OCI-LY1 (cell line): Measurements from ENCODE around the gene MTERF1.

ENCODE experiments used
- H2AFZ ChIP-seq: fragments of 200-600 bp; sonication (generic), shearing (Covaris generic); 2 replicates; pipeline ENCODE4 v1.6.0; 2014; ENCODE audit warnings: antibody characterized with exemption, mild to moderate bottlenecking, low read length
- H3F3A ChIP-seq: fragments of 200-600 bp; sonication (generic), shearing (Covaris generic); 2 replicates; pipeline ENCODE4 v1.6.0; 2014; ENCODE audit warnings: mild to moderate bottlenecking, antibody characterized with exemption, low read length, moderate library complexity; ENCODE audit not compliant: insufficient read depth
- H3K27ac ChIP-seq: fragments of 200-600 bp; sonication (generic); 2 replicates; pipeline ENCODE4 v1.5.1; 2014; ENCODE audit warnings: low read length, mixed run types, mild to moderate bottlenecking, low read depth; ENCODE audit not compliant: poor library complexity, severe bottlenecking
- H3K27me3 ChIP-seq: fragments of 200-600 bp; sonication (generic); 2 replicates; pipeline ENCODE4 v1.6.0; 2014; ENCODE audit warnings: antibody characterized with exemption, mild to moderate bottlenecking, low read length, moderate library complexity; ENCODE audit not compliant: insufficient read depth
- H3K36me3 ChIP-seq: fragments of 200-600 bp; sonication (generic); 2 replicates; pipeline ENCODE4 v1.6.1; 2014; ENCODE audit warnings: mild to moderate bottlenecking, antibody characterized with exemption, low read length, moderate library complexity, mixed read lengths; ENCODE audit not compliant: insufficient read depth
- H3K4me1 ChIP-seq: fragments of 200-600 bp; sonication (generic); 2 replicates; pipeline ENCODE4 v1.5.1; 2014; ENCODE audit warnings: mild to moderate bottlenecking, low read length, moderate library complexity; ENCODE audit not compliant: insufficient read depth, severe bottlenecking
- H3K4me2 ChIP-seq: fragments of 200-600 bp; sonication (generic), shearing (Covaris generic); 2 replicates; pipeline ENCODE4 v1.6.1; 2014; ENCODE audit warnings: low read length
- H3K4me3 ChIP-seq: fragments of 200-600 bp; sonication (generic); 2 replicates; pipeline ENCODE4 v1.5.1; 2014; ENCODE audit warnings: low read length, low read depth, mild to moderate bottlenecking, mixed read lengths; ENCODE audit not compliant: poor library complexity, severe bottlenecking
- H3K79me2 ChIP-seq: fragments of 200-600 bp; shearing (Covaris generic); 2 replicates; pipeline ENCODE4 v1.6.1; 2016; ENCODE audit warnings: mixed run types, low read length, mixed read lengths; ENCODE audit not compliant: insufficient read depth
- H3K9ac ChIP-seq: fragments of 200-600 bp; sonication (generic), shearing (Covaris generic); 2 replicates; pipeline ENCODE4 v1.6.1; 2014; ENCODE audit warnings: mild to moderate bottlenecking, low read length, mixed read lengths
- H3K9me2 ChIP-seq: fragments of 200-600 bp; sonication (generic), shearing (Covaris generic); 2 replicates; pipeline ENCODE4 v1.6.1; 2014; ENCODE audit warnings: low read depth, mild to moderate bottlenecking, low read length, mixed read lengths
- H3K9me3 ChIP-seq: fragments of 200-600 bp; shearing (Covaris generic); 2 replicates; pipeline ENCODE4 v1.6.1; 2014; ENCODE audit warnings: low read length, mixed read lengths
- H4K20me1 ChIP-seq: fragments of 200-600 bp; sonication (generic), shearing (Covaris generic); 2 replicates; pipeline ENCODE4 v1.6.0; 2016; ENCODE audit warnings: mild to moderate bottlenecking, low read length; ENCODE audit not compliant: insufficient read depth
- EZH2 ChIP-seq: fragments of 200-600 bp; sonication (generic), shearing (Covaris generic); IDR thresholded peaks from 2 replicates; pipeline ENCODE4 v1.8.0; 2017; ENCODE audit warnings: borderline replicate concordance, mixed run types, mild to moderate bottlenecking, antibody characterized with exemption, low read length, moderate library complexity, mixed read lengths
- TF ChIP-seq, protein P1 (sequence below): fragments of 200-600 bp; sonication (generic), shearing (Covaris generic); IDR thresholded peaks from 2 replicates; pipeline ENCODE4 v1.5.1; 2017; ENCODE audit warnings: mild to moderate bottlenecking, antibody characterized with exemption, low read length, moderate library complexity, mixed read lengths

MTERF1 gene

DNA sequence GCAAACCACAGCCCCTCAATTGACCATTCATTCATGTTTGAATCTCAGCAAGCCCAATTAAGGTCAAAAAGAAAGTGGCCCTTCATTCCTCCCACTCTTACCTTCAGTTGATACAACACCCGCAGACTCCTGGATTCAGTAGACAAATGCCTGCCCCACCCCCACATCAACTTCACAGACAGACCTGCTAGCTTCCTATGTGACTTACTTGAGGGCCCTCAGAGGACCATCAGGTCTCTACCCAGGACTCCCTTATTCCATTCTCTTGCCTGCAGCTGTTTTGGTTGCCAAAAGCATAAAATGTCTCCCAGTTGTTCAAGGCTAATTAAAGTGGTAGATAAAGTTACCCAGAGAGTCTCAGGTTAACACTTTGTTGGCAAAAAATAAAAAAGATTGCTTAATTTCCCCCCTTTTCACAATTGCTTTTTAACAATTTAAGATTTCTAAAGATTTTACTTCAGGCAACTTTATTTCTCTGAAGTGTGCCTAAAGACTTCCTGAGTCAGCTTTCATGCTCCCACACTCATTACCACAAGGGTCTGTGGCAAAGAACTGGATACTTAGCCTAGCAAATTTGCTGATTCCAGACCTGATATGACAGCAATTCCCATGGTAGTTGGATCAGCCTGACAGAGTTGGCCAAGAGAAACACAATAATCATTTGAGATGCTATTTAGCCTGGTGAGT lies 3.3 kb upstream of the MTERF1 start:
- no peak for TF ChIP-seq EZH2
- TF ChIP-seq, protein P1, sequence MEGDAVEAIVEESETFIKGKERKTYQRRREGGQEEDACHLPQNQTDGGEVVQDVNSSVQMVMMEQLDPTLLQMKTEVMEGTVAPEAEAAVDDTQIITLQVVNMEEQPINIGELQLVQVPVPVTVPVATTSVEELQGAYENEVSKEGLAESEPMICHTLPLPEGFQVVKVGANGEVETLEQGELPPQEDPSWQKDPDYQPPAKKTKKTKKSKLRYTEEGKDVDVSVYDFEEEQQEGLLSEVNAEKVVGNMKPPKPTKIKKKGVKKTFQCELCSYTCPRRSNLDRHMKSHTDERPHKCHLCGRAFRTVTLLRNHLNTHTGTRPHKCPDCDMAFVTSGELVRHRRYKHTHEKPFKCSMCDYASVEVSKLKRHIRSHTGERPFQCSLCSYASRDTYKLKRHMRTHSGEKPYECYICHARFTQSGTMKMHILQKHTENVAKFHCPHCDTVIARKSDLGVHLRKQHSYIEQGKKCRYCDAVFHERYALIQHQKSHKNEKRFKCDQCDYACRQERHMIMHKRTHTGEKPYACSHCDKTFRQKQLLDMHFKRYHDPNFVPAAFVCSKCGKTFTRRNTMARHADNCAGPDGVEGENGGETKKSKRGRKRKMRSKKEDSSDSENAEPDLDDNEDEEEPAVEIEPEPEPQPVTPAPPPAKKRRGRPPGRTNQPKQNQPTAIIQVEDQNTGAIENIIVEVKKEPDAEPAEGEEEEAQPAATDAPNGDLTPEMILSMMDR = no peak
- Histone ChIP-seq H3K9me2 (no peaks in the 10 kb centered on the region), H3K9ac (no peak overlapping the region), H3K4me1 (peaks cover 21% of the 10 kb centered on the region), H4K20me1 (no peaks in the 10 kb centered on the region), H3F3A (no peaks in the 10 kb centered on the region), H3K36me3 (0 out of 2 replicates have a peak, but pooled peaks cover under 1% of the 10 kb centered on the region), H3K9me3 (peaks cover 5% of the 10 kb centered on the region; the same call in 1 of the 2 replicates), H3K4me3 (no peak overlapping the region), H3K4me2 (no peak overlapping the region), H2AFZ (no peak overlapping the region), H3K27me3 (no peaks in the 10 kb centered on the region), H3K79me2 (peaks cover 16% of the 10 kb centered on the region), H3K27ac (no peak overlapping the region)

DNA sequence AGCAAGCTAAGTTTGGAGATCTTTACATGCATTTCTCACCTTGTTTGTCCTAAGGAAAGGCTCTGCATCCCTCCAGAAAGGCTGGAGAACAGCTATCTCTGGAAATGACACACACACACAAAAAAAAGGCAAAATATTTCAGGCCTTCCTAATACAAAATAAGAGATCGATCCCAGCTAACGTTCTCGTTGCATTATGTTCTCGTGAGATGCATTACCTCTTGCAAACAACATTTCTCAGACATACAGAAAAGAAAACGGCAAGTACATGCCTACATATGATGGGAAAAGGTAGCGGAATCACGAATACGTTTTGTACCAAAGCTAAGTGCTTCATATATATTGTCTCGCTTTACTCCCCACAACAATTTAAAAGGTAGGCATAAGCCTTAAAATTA lies 488 bp downstream of the MTERF1 start:
- peaks cover 36% of the 10 kb centered on the region for H3K79me2 ChIP-seq
- H3F3A ChIP-seq = no peaks in the 10 kb centered on the region
- peak overlapping the region; percentile 48; the same call in 1 of the 2 replicates for H2AFZ ChIP-seq
- H3K27me3 ChIP-seq = no peaks in the 10 kb centered on the region
- peak overlapping the region; percentile 78 for H3K9ac ChIP-seq
- no peak overlapping the region for H3K27ac ChIP-seq
- no peaks in the 10 kb centered on the region for H4K20me1 ChIP-seq
- peaks cover 28% of the 10 kb centered on the region for H3K4me1 ChIP-seq
- peak overlapping the region; percentile 79 for H3K4me3 ChIP-seq
- no peaks in the 10 kb centered on the region for H3K9me2 ChIP-seq
- peaks cover 30% of the 10 kb centered on the region for H3K36me3 ChIP-seq
- TF ChIP-seq, protein P1 = no peak
- no peak for TF ChIP-seq EZH2
- H3K4me2 ChIP-seq = peak overlapping the region; percentile 89
- no peaks in the 10 kb centered on the region for H3K9me3 ChIP-seq

DNA sequence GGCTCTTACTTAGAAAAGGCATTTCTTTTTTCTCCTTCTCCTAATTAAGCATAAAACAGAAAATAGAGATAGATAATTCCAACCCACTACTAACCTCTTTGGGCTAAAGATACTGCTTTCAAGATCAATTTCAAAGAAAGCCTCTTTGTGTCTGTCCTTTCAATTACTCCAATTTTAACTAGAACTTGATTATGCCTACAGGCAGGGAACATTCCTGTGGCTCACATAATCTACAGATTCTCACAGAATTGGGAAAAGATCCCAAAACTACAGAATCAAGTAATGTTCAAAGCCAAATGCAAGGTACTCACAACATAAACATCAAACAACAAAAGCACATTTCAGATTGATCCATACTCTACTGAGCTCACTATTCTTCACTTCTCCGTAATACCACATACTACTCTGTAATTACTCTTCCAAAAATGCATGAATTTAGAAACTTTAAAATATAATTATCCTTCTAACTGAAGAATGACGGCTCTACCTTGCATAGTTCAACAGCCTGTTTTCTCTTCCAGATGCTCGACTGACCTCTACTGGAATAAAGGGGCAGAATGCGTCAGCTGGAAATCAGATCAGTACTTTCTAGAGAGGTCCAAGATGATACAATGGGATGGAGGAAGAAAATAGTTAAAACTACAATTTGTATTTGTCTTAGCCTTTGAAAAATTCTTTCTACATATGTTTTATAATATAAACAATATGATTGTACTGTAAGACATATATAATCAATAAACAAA lies 3.9 kb downstream of the MTERF1 start:
- Histone ChIP-seq H3K4me1 (peaks cover 28% of the 10 kb centered on the region), H3K27ac (no peak overlapping the region), H3K9me2 (no peaks in the 10 kb centered on the region), H3K79me2 (peaks cover 36% of the 10 kb centered on the region), H3K4me3 (no peak overlapping the region), H3F3A (no peaks in the 10 kb centered on the region), H3K9ac (no peak overlapping the region), H3K4me2 (no peak overlapping the region), H2AFZ (no peak overlapping the region), H3K27me3 (no peaks in the 10 kb centered on the region), H3K36me3 (peaks cover 57% of the 10 kb centered on the region), H4K20me1 (no peaks in the 10 kb centered on the region), H3K9me3 (no peaks in the 10 kb centered on the region)
- TF ChIP-seq EZH2 = no peak
- TF ChIP-seq, protein P1 = peak; percentile 44; the same call in 1 of the 2 replicates
